HepG2 (cell line): ENCODE results near the gene RPP25L. TPM values are rescaled to one million over a fixed set of nuclear protein-coding genes. Genes with fewer than 3 reads are reported as not detected.

Experiments
- AGO1 ChIP-seq: fragments of 200-400 bp; formaldehyde crosslinking; IDR thresholded peaks from 2 replicates; pipeline ENCODE4 v1.6.1; 2017; ENCODE audit warnings: mild to moderate bottlenecking, low read depth, low read length, moderate library complexity; ENCODE audit not compliant: poor library complexity, severe bottlenecking
- BCL3 ChIP-seq: sonication (generic); formaldehyde crosslinking; IDR thresholded peaks from 2 replicates; pipeline ENCODE4 v1.5.1; 2020; ENCODE audit warnings: mild to moderate bottlenecking, missing genetic modification reagents, moderate library complexity
- EED ChIP-seq: sonication (generic); formaldehyde crosslinking; IDR thresholded peaks from 2 replicates; pipeline ENCODE4 v1.5.0; 2020; ENCODE audit warnings: mild to moderate bottlenecking, missing genetic modification reagents
- FOXC1 ChIP-seq: sonication (generic); formaldehyde crosslinking; IDR thresholded peaks from 2 replicates; pipeline ENCODE4 v1.8.0; 2022; ENCODE audit warnings: mild to moderate bottlenecking, missing genetic modification reagents, borderline replicate concordance
- HOXD1 ChIP-seq: sonication (generic); formaldehyde crosslinking; IDR thresholded peaks from 2 replicates; pipeline ENCODE4 v1.5.0; 2020; ENCODE audit warnings: missing genetic modification reagents
- KDM1A ChIP-seq: IDR thresholded peaks from 2 replicates; pipeline ENCODE4 v1.6.1; 2016; ENCODE audit warnings: missing compliant biosample characterization
- KDM2A ChIP-seq: sonication (generic); formaldehyde crosslinking; IDR thresholded peaks from 2 replicates; pipeline ENCODE4 v1.4.0; 2020; ENCODE audit warnings: low read depth, missing genetic modification reagents, borderline replicate concordance
- MAZ ChIP-seq, 2 experiments: sonication (generic) in 1 of 2; formaldehyde crosslinking in 1 of 2; IDR thresholded peaks; 2 replicates each; pipeline versions ENCODE4 v1.5.0 to v1.6.1; 2012 to 2020; ENCODE audit warnings: low read depth in 2 of 2, mild to moderate bottlenecking in 2 of 2, borderline replicate concordance in 1 of 2, improper control_type of control experiment in 1 of 2, low read length in 1 of 2, missing genetic modification reagents in 1 of 2, moderate library complexity in 1 of 2
- PHF21A ChIP-seq: sonication (generic); formaldehyde crosslinking; IDR thresholded peaks from 2 replicates; pipeline ENCODE4 v1.5.0; 2020; ENCODE audit warnings: mild to moderate bottlenecking, missing genetic modification reagents
- RAD21 ChIP-seq: fragments of 450-650 bp; formaldehyde crosslinking; IDR thresholded peaks from 2 replicates; pipeline ENCODE4 v1.5.0; 2020; ENCODE audit warnings: mild to moderate bottlenecking
- RARA ChIP-seq: IDR thresholded peaks from 2 replicates; pipeline ENCODE4 v1.6.1; 2016; ENCODE audit warnings: missing genetic modification reagents, missing compliant biosample characterization
- SOX5 ChIP-seq: IDR thresholded peaks from 2 replicates; pipeline ENCODE4 v1.6.1; 2016; ENCODE audit warnings: borderline replicate concordance
- STAG1 ChIP-seq: sonication (generic); formaldehyde crosslinking; IDR thresholded peaks from 2 replicates; pipeline ENCODE4 v1.4.0; 2020; ENCODE audit warnings: missing genetic modification reagents
- TCF12 ChIP-seq, 2 experiments: fragments of 450-650 bp in 1 of 2; sonication (generic) in 1 of 2; formaldehyde crosslinking in 1 of 2; IDR thresholded peaks; 2 replicates each; pipeline versions ENCODE4 v1.6.1 to v1.8.0; 2017 to 2022; ENCODE audit warnings: antibody characterized with exemption in 1 of 2, mild to moderate bottlenecking in 1 of 2, missing genetic modification reagents in 1 of 2, moderate library complexity in 1 of 2
- XRCC5 ChIP-seq: fragments of 200-400 bp; formaldehyde crosslinking; optimal IDR thresholded peaks from 2 replicates; pipeline ENCODE3; 2017; ENCODE audit warnings: mild to moderate bottlenecking, low read length
- YY1 ChIP-seq: IDR thresholded peaks from 2 replicates; pipeline ENCODE4 v1.6.1; 2011; ENCODE audit warnings: low read length, low read depth, moderate library complexity, mild to moderate bottlenecking; ENCODE audit not compliant: insufficient read depth, insufficient replicate concordance
- ZC3H13 ChIP-seq: sonication (generic); formaldehyde crosslinking; IDR thresholded peaks from 2 replicates; pipeline ENCODE4 v1.8.1; 2023; ENCODE audit warnings: mild to moderate bottlenecking, missing genetic modification reagents, moderate library complexity
- ZNF556 ChIP-seq: sonication (generic); formaldehyde crosslinking; IDR thresholded peaks from 2 replicates; pipeline ENCODE4 v1.4.0; 2020; ENCODE audit warnings: mild to moderate bottlenecking, missing genetic modification reagents, borderline replicate concordance
- polyA plus RNA-seq, 8 experiments: library from polyadenylated mRNA; depleted of rRNA in 3 of 8; stranded (reverse) in 7 of 8; unstranded in 1 of 8; fragments of >200 nt; fragmentation: Illumina TruSeq in 4 of 8; extraction: Trizol in 4 of 8; gene quantifications; 2 replicates each; pipeline versions ENCODE4 v1.2.1 to v1.2.3, GENCODE V29; 2011 to 2016; ENCODE audit warnings: low read depth in 4 of 8, missing spikeins in 1 of 8, mixed read lengths in 1 of 8; ENCODE audit not compliant: insufficient read depth in 1 of 8
- total RNA-seq, 5 experiments: library from RNA; depleted of rRNA; stranded (reverse); fragments of >200 nt; fragmentation: Illumina TruSeq; extraction: Trizol; gene quantifications; 2 replicates each; pipeline ENCODE4 v1.2.3, GENCODE V29; 2016; ENCODE audit warnings: low read depth in 1 of 5
- TF ChIP-seq, protein P1 (sequence below): sonication (generic); formaldehyde crosslinking; IDR thresholded peaks from 2 replicates; pipeline ENCODE4 v1.4.0; 2020; ENCODE audit warnings: missing genetic modification reagents
- TF ChIP-seq, protein P2 (sequence below): IDR thresholded peaks from 2 replicates; pipeline ENCODE4 v1.4.0; 2020; ENCODE audit warnings: mild to moderate bottlenecking, missing genetic modification reagents
- TF ChIP-seq, protein P3 (sequence below): sonication (generic); formaldehyde crosslinking; IDR thresholded peaks from 2 replicates; pipeline ENCODE4 v1.4.0; 2020; ENCODE audit warnings: missing genetic modification reagents, low read depth, mild to moderate bottlenecking, borderline replicate concordance

RPP25L gene
- total and polyA plus RNA-seq, 2 of the 13 experiments (the other 11 are each of a cell fraction or from before 2014, with no cell fraction given) = 24.5 to 27.3 TPM

DNA sequence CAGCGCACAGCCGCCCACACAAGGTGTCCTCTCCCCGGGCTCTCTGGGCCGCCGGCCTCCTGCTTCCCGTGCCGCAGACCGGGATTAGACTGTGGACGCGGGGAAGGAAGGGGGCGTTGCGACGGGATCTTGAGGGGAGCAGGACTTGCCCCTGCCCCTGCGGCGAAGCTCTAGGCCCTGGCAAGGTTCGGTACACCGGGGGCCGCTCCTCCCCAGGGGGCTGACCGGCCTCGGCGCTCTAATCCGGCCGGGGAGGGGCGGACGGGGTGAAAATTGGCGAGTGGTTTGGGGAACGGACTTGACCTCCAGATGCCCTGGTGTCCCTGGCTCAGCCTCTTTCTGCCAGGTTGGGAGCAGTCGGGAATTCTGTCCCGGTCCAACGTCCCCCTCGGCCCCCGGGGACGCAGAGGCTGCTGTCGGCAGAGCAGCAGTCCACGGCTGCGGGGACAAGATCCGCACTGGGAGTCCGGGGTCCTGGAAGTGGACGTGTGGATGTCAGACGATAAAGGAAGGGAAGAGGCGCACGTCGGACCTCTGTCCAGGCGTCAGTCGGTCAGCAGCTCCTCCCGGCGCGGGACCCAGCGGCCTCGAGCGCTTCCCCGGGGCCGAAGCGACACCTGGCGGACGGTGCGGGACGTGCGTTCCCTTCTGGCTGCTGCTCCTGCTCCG lies 20.5 kb downstream of the RPP25L start (continued):
- 0 out of 2 replicates have a peak, but pooled peaks have one; percentile 33 for TF ChIP-seq EED (CRISPR knock-in tag)
- TF ChIP-seq, protein P1, sequence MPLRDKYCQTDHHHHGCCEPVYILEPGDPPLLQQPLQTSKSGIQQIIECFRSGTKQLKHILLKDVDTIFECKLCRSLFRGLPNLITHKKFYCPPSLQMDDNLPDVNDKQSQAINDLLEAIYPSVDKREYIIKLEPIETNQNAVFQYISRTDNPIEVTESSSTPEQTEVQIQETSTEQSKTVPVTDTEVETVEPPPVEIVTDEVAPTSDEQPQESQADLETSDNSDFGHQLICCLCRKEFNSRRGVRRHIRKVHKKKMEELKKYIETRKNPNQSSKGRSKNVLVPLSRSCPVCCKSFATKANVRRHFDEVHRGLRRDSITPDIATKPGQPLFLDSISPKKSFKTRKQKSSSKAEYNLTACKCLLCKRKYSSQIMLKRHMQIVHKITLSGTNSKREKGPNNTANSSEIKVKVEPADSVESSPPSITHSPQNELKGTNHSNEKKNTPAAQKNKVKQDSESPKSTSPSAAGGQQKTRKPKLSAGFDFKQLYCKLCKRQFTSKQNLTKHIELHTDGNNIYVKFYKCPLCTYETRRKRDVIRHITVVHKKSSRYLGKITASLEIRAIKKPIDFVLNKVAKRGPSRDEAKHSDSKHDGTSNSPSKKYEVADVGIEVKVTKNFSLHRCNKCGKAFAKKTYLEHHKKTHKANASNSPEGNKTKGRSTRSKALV (CRISPR knock-in tag) = peak; percentile 94
- TF ChIP-seq HOXD1 (CRISPR knock-in tag) = no peak
- TF ChIP-seq FOXC1 (CRISPR knock-in tag) = 0 out of 2 replicates have a peak, but pooled peaks have one; percentile 58
- no peak for TF ChIP-seq BCL3 (CRISPR knock-in tag)
- no peak for TF ChIP-seq KDM1A (CRISPR knock-in tag)
- peak; percentile 24 for TF ChIP-seq AGO1
- 0 out of 2 replicates have a peak, but pooled peaks have one; percentile 19 for TF ChIP-seq SOX5 (CRISPR knock-in tag)
- TF ChIP-seq, protein P2, sequence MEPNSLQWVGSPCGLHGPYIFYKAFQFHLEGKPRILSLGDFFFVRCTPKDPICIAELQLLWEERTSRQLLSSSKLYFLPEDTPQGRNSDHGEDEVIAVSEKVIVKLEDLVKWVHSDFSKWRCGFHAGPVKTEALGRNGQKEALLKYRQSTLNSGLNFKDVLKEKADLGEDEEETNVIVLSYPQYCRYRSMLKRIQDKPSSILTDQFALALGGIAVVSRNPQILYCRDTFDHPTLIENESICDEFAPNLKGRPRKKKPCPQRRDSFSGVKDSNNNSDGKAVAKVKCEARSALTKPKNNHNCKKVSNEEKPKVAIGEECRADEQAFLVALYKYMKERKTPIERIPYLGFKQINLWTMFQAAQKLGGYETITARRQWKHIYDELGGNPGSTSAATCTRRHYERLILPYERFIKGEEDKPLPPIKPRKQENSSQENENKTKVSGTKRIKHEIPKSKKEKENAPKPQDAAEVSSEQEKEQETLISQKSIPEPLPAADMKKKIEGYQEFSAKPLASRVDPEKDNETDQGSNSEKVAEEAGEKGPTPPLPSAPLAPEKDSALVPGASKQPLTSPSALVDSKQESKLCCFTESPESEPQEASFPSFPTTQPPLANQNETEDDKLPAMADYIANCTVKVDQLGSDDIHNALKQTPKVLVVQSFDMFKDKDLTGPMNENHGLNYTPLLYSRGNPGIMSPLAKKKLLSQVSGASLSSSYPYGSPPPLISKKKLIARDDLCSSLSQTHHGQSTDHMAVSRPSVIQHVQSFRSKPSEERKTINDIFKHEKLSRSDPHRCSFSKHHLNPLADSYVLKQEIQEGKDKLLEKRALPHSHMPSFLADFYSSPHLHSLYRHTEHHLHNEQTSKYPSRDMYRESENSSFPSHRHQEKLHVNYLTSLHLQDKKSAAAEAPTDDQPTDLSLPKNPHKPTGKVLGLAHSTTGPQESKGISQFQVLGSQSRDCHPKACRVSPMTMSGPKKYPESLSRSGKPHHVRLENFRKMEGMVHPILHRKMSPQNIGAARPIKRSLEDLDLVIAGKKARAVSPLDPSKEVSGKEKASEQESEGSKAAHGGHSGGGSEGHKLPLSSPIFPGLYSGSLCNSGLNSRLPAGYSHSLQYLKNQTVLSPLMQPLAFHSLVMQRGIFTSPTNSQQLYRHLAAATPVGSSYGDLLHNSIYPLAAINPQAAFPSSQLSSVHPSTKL = 0 out of 2 replicates have a peak, but pooled peaks have one; percentile 28
- TF ChIP-seq RAD21 = peak; percentile 96
- TF ChIP-seq YY1 = peak; percentile 41
- no peak for TF ChIP-seq PHF21A (CRISPR knock-in tag)
- TF ChIP-seq KDM2A (CRISPR knock-in tag) = peak; percentile 69; the same call in 1 of the 2 replicates
- TF ChIP-seq TCF12 (IDR thresholded peaks at IDR 0.05) = no peak
- TF ChIP-seq TCF12 (CRISPR knock-in tag; IDR thresholded peaks at IDR 0.05) = no peak
- no peak for TF ChIP-seq RARA (CRISPR knock-in tag)
- no peak for TF ChIP-seq ZC3H13 (CRISPR knock-in tag)
- no peak for TF ChIP-seq MAZ (IDR thresholded peaks at IDR 0.05; ENCODE audit: borderline replicate concordance, low read depth, low read length)
- TF ChIP-seq MAZ (CRISPR knock-in tag; IDR thresholded peaks at IDR 0.05; ENCODE audit: low read depth) = peak; percentile 68
- TF ChIP-seq XRCC5 = peak; percentile 73
- TF ChIP-seq, protein P3, sequence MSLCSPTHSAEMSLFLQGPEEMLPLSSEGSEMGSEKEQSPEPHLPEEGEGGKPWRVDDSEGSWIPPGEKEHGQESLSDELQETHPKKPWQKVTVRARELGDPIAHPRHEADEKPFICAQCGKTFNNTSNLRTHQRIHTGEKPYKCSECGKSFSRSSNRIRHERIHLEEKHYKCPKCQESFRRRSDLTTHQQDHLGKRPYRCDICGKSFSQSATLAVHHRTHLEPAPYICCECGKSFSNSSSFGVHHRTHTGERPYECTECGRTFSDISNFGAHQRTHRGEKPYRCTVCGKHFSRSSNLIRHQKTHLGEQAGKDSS (CRISPR knock-in tag) = 0 out of 2 replicates have a peak, but pooled peaks have one; percentile 44
- peak; percentile 93 for TF ChIP-seq STAG1 (CRISPR knock-in tag)
- TF ChIP-seq ZNF556 = peak; percentile 45; the same call in 1 of the 2 replicates
